Kidney epithelial cell (primary cell): ENCODE measurements around the gene CST11. TPM values are rescaled to one million over a fixed set of nuclear protein-coding genes. Genes with fewer than 3 reads are reported as not detected.

Source experiments
- DNase-seq: peaks from one replicate; pipeline ENCODE4 v3.0.0-alpha.2; 2010; ENCODE audit warnings: low read depth
- H3K27me3 ChIP-seq: 2 replicates; pipeline ENCODE4 v1.6.0; 2011; ENCODE audit warnings: low read length; ENCODE audit not compliant: control insufficient read depth, insufficient read depth
- H3K36me3 ChIP-seq: 2 replicates; pipeline ENCODE4 v1.5.1; 2011; ENCODE audit warnings: low read length; ENCODE audit not compliant: control insufficient read depth, insufficient read depth
- H3K4me3 ChIP-seq: 2 replicates; pipeline ENCODE4 v1.5.1; 2011; ENCODE audit warnings: low read depth, mild to moderate bottlenecking, control low read depth, low read length
- total RNA-seq: library from RNA; depleted of rRNA; stranded (reverse); fragments of >200 nt; gene quantifications from 2 replicates; pipeline ENCODE4 v1.2.3, GENCODE V29; 2015
- TF ChIP-seq, protein P1 (sequence below): IDR thresholded peaks from 2 replicates; pipeline ENCODE4 v1.5.1; 2011; ENCODE audit warnings: mild to moderate bottlenecking, moderate library complexity, low read length, control low read depth, inconsistent platforms; ENCODE audit not compliant: insufficient read depth, poor library complexity, severe bottlenecking

Gene CST11
- total RNA-seq, 1 donor from 2014 or later: not detected

DNA sequence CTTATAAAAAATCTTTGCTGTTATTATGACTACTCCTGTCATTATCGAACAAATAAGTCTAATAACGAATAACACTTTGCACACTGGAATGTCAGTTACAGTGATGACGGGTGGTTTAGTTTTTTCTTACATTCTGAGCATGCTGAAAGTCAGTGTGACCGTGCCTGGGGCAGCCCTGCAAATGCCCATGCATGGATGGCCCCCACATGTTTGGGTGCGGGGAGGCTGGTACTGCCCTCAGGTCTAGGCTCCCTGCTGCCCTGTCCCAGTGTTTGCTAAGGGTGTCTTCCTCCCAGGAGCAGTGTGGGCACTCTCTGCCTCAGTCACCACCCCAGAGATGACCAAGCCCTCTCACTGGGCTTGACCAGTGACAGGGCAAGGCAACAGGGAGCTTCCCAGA is 10.2 kb downstream of the CST11 start:
- no peak overlapping the region for H3K4me3 ChIP-seq
- H3K27me3 ChIP-seq: no peaks in the 10 kb centered on the region
- TF ChIP-seq, protein P1, sequence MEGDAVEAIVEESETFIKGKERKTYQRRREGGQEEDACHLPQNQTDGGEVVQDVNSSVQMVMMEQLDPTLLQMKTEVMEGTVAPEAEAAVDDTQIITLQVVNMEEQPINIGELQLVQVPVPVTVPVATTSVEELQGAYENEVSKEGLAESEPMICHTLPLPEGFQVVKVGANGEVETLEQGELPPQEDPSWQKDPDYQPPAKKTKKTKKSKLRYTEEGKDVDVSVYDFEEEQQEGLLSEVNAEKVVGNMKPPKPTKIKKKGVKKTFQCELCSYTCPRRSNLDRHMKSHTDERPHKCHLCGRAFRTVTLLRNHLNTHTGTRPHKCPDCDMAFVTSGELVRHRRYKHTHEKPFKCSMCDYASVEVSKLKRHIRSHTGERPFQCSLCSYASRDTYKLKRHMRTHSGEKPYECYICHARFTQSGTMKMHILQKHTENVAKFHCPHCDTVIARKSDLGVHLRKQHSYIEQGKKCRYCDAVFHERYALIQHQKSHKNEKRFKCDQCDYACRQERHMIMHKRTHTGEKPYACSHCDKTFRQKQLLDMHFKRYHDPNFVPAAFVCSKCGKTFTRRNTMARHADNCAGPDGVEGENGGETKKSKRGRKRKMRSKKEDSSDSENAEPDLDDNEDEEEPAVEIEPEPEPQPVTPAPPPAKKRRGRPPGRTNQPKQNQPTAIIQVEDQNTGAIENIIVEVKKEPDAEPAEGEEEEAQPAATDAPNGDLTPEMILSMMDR: no peak
- no peaks in the 10 kb centered on the region for H3K36me3 ChIP-seq
- no peak for DNase-seq

DNA sequence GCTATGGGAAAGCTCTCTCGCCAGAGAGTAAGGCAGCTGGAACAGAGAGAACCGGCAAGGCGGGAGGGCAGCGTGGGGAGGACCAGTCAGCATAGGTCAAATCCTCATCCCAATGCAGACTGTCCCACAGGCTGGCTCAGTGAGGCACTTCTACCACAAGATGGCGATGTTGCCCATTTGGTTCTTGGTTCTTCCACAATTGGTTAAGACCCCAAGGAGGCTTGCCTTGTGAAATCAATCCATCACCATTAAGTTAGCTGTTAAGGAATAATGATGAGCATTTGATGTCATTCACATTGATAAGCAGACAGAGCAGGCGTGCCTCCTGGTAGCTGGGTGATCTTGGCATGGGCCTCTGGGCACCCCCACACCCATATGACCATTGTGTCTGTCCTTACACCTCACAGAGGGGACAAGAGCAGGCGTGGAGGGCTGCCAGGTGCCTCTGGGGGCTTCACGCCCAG is 10.8 kb downstream of the CST11 start:
- TF ChIP-seq, protein P1: peak; percentile 83
- no peak for DNase-seq
- H3K4me3 ChIP-seq: no peak overlapping the region
- H3K27me3 ChIP-seq: no peaks in the 10 kb centered on the region
- no peaks in the 10 kb centered on the region for H3K36me3 ChIP-seq

DNA sequence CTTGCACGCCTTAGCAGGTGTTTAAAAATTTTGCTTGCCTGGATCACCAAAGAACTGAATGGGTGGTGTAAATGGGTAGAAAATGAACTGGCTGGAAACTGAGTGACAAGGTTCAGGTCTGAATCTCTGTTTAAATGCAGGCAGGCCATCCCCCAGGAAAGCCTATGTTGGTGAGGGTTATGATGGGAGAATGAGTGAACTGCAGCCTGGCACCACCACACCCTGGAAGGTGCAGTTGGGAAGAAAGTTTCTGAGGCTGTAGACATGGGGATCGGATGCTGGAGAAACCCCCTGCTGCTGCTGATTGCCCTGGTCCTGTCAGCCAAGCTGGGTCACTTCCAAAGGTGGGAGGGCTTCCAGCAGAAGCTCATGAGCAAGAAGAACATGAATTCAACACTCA is 12.7 kb downstream of the CST11 start:
- TF ChIP-seq, protein P1: no peak
- no peaks in the 10 kb centered on the region for H3K36me3 ChIP-seq
- no peak for DNase-seq
- no peaks in the 10 kb centered on the region for H3K27me3 ChIP-seq
- no peak overlapping the region for H3K4me3 ChIP-seq

DNA sequence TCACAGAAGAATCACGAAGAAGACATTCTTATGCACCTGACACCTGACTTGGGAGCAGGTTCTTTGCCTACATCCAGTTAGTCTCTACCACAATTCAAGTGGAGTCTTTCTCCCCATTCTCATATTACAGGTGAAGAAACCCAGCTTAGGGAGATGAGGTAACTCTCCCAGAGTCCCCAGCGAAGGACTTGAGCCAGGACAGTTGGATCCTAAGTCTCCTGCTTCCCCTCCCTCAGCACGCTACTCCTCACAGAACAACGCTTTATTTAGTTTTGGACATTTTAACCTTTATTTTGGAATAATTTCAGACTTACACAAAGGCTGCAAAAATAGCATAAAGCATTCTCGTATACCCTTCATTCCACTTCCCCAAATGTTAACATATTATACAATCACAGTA is 14.0 kb downstream of the CST11 start:
- TF ChIP-seq, protein P1: no peak
- Histone ChIP-seq H3K27me3 (no peaks in the 10 kb centered on the region), H3K36me3 (no peaks in the 10 kb centered on the region), H3K4me3 (no peak overlapping the region)
- DNase-seq: no peak

DNA sequence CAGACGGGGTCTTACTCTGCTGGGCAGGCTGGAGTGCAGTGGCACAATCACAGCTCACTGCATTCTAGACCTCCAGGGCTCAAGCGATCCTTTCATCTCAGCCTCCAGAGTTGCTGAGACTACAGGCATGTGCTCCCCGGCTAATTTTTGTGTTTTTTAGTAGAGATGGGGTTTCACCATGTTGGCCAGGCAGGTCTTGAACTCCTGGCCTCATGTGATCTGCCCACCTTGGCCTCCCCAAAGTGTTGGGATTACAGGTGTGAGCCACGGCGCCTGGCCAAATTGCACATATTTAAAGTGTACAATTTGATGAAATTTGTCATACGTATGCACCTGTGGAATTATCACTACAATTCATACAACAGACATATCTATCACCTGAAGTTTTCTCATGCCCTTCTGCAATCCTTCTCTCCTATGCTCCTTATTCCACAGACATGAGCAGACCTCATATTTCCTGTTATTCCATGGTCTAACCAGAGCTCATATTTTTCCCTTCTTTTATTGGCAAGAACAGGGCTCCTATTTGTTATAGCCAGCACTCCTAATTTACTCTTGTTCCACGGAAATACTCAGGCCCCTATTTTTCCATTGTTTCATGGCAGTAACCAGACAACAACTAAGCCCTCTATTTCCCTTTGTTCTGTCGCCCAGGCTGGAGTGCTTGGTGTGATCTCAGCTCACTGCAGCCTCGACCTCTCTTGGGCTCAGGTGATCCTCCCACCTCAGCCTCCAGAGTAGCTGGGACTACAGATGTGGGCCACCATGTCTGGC is 15.4 kb downstream of the CST11 start:
- Histone ChIP-seq H3K36me3 (no peaks in the 10 kb centered on the region), H3K4me3 (no peak overlapping the region), H3K27me3 (no peaks in the 10 kb centered on the region)
- DNase-seq: no peak
- TF ChIP-seq, protein P1: no peak

DNA sequence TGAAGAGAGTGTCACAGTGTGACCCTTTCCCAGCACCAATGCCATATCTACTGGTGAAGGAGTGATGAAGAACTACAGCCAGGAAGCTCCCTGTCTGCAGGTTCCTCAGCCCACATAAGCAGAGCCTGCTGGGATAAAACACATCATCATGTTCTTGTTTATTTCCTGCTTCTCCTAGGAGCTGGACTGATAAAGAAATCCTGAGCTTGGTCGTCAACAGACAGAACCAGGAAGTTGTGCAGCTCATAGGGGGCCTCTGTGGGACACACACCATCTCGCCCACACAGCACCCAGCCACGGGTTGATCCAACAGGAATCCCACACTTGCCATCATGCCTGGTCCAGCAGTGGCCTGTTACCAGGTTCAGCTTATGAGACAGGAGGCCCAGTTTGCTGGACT is 16.0 kb downstream of the CST11 start:
- TF ChIP-seq, protein P1: no peak
- Histone ChIP-seq H3K4me3 (no peak overlapping the region), H3K36me3 (no peaks in the 10 kb centered on the region), H3K27me3 (no peaks in the 10 kb centered on the region)
- no peak for DNase-seq
